Endothelial cell of umbilical vein (primary cell): ENCODE data around the gene KIF19.

Source experiments
- EZH2 ChIP-seq: IDR thresholded peaks from 2 replicates; pipeline ENCODE4 v1.6.1; 2012; ENCODE audit warnings: borderline replicate concordance, low read depth, mild to moderate bottlenecking, moderate library complexity, low read length, inconsistent platforms; ENCODE audit not compliant: severe bottlenecking
- JUN ChIP-seq: IDR thresholded peaks from 2 replicates; pipeline ENCODE4 v1.6.1; 2011; ENCODE audit warnings: borderline replicate concordance, low read depth; ENCODE audit not compliant: insufficient read length, insufficient read depth
- MYC ChIP-seq: IDR thresholded peaks from one replicate; pipeline ENCODE4 v1.6.1; 2011; ENCODE audit warnings: mild to moderate bottlenecking, low read depth, low read length
- POLR2A ChIP-seq: IDR thresholded peaks from 2 replicates; pipeline ENCODE4 v1.6.1; 2012; ENCODE audit warnings: low read depth, mild to moderate bottlenecking, control low read depth, low read length
- TF ChIP-seq, protein P1 (sequence below), 2 donors: IDR thresholded peaks; 1 replicate in 1 of 2; 2 replicates in 1 of 2; pipeline ENCODE4 v1.5.1; 2011; ENCODE audit warnings: low read length in 2 of 2, mild to moderate bottlenecking in 2 of 2, moderate library complexity in 2 of 2, control low read depth in 1 of 2, inconsistent platforms in 1 of 2, low read depth in 1 of 2; ENCODE audit not compliant: insufficient read depth in 1 of 2; ENCODE audit errors: extremely low read depth in 1 of 2
- TF ChIP-seq, protein P2 (sequence below): IDR thresholded peaks from 2 replicates; pipeline ENCODE4 v1.6.1; 2011; ENCODE audit not compliant: insufficient read depth, insufficient read length

DNA sequence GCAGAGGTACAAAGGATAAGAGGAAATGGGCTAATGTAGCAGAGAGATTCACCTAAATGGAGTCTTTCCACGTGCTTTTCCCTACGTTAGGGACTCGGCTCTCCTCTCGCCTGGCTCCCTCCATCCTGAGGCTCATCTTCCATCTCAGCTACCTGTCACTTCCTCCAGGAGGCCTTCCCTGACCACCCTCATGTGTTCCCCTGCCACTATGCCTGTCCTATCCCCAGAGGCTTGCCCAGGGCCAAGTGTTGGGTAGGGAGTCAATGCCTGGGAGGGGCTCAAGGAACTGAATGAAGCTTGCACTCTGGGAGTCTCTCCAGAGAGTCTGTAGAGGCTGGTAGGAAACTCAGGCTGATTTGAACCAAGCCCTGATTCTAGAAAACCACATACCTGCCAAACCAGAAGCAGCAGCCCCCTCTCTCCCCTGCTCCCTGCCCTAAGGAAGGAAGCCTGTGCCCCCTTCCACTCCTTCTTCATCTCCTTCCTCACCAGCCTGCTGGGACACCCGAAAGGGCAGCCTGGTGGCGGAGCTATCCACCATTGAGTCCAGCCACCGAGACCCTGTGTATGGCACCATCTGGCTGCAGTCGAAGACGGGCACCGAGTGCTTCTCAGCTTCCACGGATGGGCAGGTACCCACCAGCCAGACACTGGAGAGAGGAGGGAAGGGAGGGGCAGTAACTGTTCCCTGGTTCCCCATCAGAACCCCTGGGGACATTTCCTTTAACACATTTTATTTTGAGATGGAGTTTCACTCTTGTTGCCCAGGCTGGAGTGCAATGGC lies 26.6 kb upstream of the KIF19 start:
- TF ChIP-seq POLR2A (no peak), MYC (no peak), EZH2 (no peak), JUN (no peak)
- TF ChIP-seq, protein P1, sequence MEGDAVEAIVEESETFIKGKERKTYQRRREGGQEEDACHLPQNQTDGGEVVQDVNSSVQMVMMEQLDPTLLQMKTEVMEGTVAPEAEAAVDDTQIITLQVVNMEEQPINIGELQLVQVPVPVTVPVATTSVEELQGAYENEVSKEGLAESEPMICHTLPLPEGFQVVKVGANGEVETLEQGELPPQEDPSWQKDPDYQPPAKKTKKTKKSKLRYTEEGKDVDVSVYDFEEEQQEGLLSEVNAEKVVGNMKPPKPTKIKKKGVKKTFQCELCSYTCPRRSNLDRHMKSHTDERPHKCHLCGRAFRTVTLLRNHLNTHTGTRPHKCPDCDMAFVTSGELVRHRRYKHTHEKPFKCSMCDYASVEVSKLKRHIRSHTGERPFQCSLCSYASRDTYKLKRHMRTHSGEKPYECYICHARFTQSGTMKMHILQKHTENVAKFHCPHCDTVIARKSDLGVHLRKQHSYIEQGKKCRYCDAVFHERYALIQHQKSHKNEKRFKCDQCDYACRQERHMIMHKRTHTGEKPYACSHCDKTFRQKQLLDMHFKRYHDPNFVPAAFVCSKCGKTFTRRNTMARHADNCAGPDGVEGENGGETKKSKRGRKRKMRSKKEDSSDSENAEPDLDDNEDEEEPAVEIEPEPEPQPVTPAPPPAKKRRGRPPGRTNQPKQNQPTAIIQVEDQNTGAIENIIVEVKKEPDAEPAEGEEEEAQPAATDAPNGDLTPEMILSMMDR (IDR thresholded peaks at IDR 0.05; ENCODE audit: extremely low read depth in 1 of 2, insufficient read depth in 1 of 2, low read depth in 1 of 2, low read length in 2 of 2) = no peak
- TF ChIP-seq, protein P2, sequence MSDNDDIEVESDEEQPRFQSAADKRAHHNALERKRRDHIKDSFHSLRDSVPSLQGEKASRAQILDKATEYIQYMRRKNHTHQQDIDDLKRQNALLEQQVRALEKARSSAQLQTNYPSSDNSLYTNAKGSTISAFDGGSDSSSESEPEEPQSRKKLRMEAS = no peak
